ENCODE measurements around the gene NCR1.
"Not testable (repeated sequence)": the region's sequence is repeated elsewhere in the genome, so short reads cannot be mapped to it uniquely, and the experiment has no call there.

NCR1 gene

GRCh38 chr19:54905803-54906511 lies at the start of gene NCR1:
TSS of gene NCR1 (plus strand) at chr19:54906148. CDS start at chr19:54906188, 40 bp downstream.
- DNase-seq (ENCODE audit: low read depth) = peak; percentile 15

- not testable (repeated sequence) for DNase-seq (ENCODE audit: low read depth)
These were observed 47.5 kb upstream of the NCR1 start for GRCh38 chr19:54858476-54858875.

- not testable (repeated sequence) for DNase-seq (ENCODE audit: low read depth)
These were observed 46.5 kb upstream of the NCR1 start for GRCh38 chr19:54859421-54859820.

- not testable (repeated sequence) for DNase-seq (ENCODE audit: low read depth)
These were observed 42.5 kb upstream of the NCR1 start for GRCh38 chr19:54863459-54863858.

- no peak for DNase-seq (ENCODE audit: low read depth)
These were observed 34.3 kb upstream of the NCR1 start for GRCh38 chr19:54871696-54872095.

- no peak for DNase-seq (ENCODE audit: low read depth)
These were observed 32.0 kb upstream of the NCR1 start, which contains the start of gene FCAR for GRCh38 chr19:54873990-54874389. TSS of gene FCAR (plus strand) at chr19:54874235. CDS start at chr19:54874290, 55 bp downstream.

- DNase-seq (ENCODE audit: low read depth) = no peak
These were observed 30.4 kb upstream of the NCR1 start for GRCh38 chr19:54875506-54875905.

- DNase-seq (ENCODE audit: low read depth) = no peak
These were observed 28.5 kb upstream of the NCR1 start for GRCh38 chr19:54877471-54877870.

GRCh38 chr19:54881884-54882283 lies 24.1 kb upstream of the NCR1 start:
- no peak for DNase-seq (ENCODE audit: low read depth)

- DNase-seq (ENCODE audit: low read depth) = no peak
These were observed 23.2 kb upstream of the NCR1 start for GRCh38 chr19:54882758-54883157.

GRCh38 chr19:54883228-54883627 lies 22.7 kb upstream of the NCR1 start:
- DNase-seq (ENCODE audit: low read depth) = no peak

GRCh38 chr19:54888239-54888638 lies 17.7 kb upstream of the NCR1 start:
- no peak for DNase-seq (ENCODE audit: low read depth)

GRCh38 chr19:54889566-54889965 lies 16.4 kb upstream of the NCR1 start:
- DNase-seq (ENCODE audit: low read depth) = no peak

GRCh38 chr19:54893406-54893805 lies 12.5 kb upstream of the NCR1 start:
- no peak for DNase-seq (ENCODE audit: low read depth)

- DNase-seq (ENCODE audit: low read depth) = not testable (repeated sequence)
These were observed 11.8 kb upstream of the NCR1 start for GRCh38 chr19:54894106-54894505.

- DNase-seq (ENCODE audit: low read depth) = no peak
These were observed 9.9 kb upstream of the NCR1 start for GRCh38 chr19:54896036-54896435.

- not testable (repeated sequence) for DNase-seq (ENCODE audit: low read depth)
These were observed 7.3 kb upstream of the NCR1 start for GRCh38 chr19:54898685-54899084.

- DNase-seq (ENCODE audit: low read depth) = not testable (repeated sequence)
These were observed 6.3 kb upstream of the NCR1 start for GRCh38 chr19:54899646-54900045.

- DNase-seq (ENCODE audit: low read depth) = not testable (repeated sequence)
These were observed 4.8 kb upstream of the NCR1 start for GRCh38 chr19:54901153-54901552.

GRCh38 chr19:54902061-54902460 lies 3.9 kb upstream of the NCR1 start:
- DNase-seq (ENCODE audit: low read depth) = no peak

GRCh38 chr19:54903303-54903702 lies 2.6 kb upstream of the NCR1 start:
- DNase-seq (ENCODE audit: low read depth) = no peak

GRCh38 chr19:54904261-54904660 lies 1.7 kb upstream of the NCR1 start:
- not testable (repeated sequence) for DNase-seq (ENCODE audit: low read depth)

GRCh38 chr19:54905421-54905802 lies 536 bp upstream of the NCR1 start:
- DNase-seq (ENCODE audit: low read depth) = no peak

- DNase-seq (ENCODE audit: low read depth) = no peak
These were observed 871 bp downstream of the NCR1 start for GRCh38 chr19:54906819-54907218.

Data from activated gamma-delta T cell treated with anti-CD3 and anti-CD28 coated beads, Interleukin-2, amount 50 U/mL, for 16 hours (primary cell).